DND-41 (cell line): Measurements from ENCODE around the gene ALDH1L2.

Source experiments
- ATAC-seq: fragments of 200-7000 bp; cut with Tn5 transposase; 3 replicates; pipeline ENCODE4 v1.9.1; 2021; ENCODE audit warnings: low read depth; ENCODE audit not compliant: insufficient read depth
- DNase-seq: peaks from one replicate; pipeline ENCODE4 v3.0.0-alpha.2; 2020
- H2AFZ ChIP-seq: 2 replicates; pipeline ENCODE4 v1.6.0; 2012; ENCODE audit warnings: low read depth, low read length
- H3K27ac ChIP-seq: 2 replicates; pipeline ENCODE4 v1.5.1; 2012; ENCODE audit warnings: low read length, inconsistent platforms
- H3K27me3 ChIP-seq: fragments of 200-600 bp; sonication (generic); 2 replicates; pipeline ENCODE4 v1.6.0; 2012; ENCODE audit warnings: low read length, mild to moderate bottlenecking, inconsistent platforms; ENCODE audit not compliant: insufficient read depth, poor library complexity
- H3K36me3 ChIP-seq: 2 replicates; pipeline ENCODE4 v1.5.1; 2012; ENCODE audit warnings: low read length, inconsistent platforms; ENCODE audit not compliant: insufficient read depth
- H3K4me1 ChIP-seq: 2 replicates; pipeline ENCODE4 v1.5.1; 2012; ENCODE audit warnings: mild to moderate bottlenecking, low read length; ENCODE audit not compliant: insufficient read depth
- H3K4me2 ChIP-seq: 2 replicates; pipeline ENCODE4 v1.6.0; 2012; ENCODE audit warnings: mild to moderate bottlenecking, moderate library complexity, low read length, inconsistent platforms; ENCODE audit not compliant: insufficient read depth
- H3K4me3 ChIP-seq, 2 experiments: fragments of 200-600 bp in 1 of 2; shearing (Covaris generic) in 1 of 2; 2 replicates each; pipeline ENCODE4 v1.5.1; 2012 to 2016; ENCODE audit warnings: inconsistent platforms in 2 of 2, low read length in 2 of 2, mild to moderate bottlenecking in 2 of 2, low read depth in 1 of 2, moderate library complexity in 1 of 2
- H3K79me2 ChIP-seq: 2 replicates; pipeline ENCODE4 v1.6.0; 2012; ENCODE audit warnings: low read length, inconsistent platforms; ENCODE audit not compliant: insufficient read depth
- H3K9ac ChIP-seq: 2 replicates; pipeline ENCODE4 v1.6.0; 2012; ENCODE audit warnings: low read depth, mild to moderate bottlenecking, inconsistent platforms, low read length, moderate library complexity
- H3K9me3 ChIP-seq: 2 replicates; pipeline ENCODE4 v1.5.1; 2012; ENCODE audit warnings: low read length, moderate library complexity, mild to moderate bottlenecking, inconsistent platforms; ENCODE audit not compliant: insufficient read depth, severe bottlenecking
- H4K20me1 ChIP-seq: 2 replicates; pipeline ENCODE4 v1.6.0; 2012; ENCODE audit warnings: low read length; ENCODE audit not compliant: insufficient read depth
- CTCF ChIP-seq: IDR thresholded peaks from 2 replicates; pipeline ENCODE4 v1.5.1; 2012; ENCODE audit warnings: borderline replicate concordance, low read length, moderate library complexity, mild to moderate bottlenecking; ENCODE audit not compliant: poor library complexity, severe bottlenecking; ENCODE audit errors: extremely low read depth
- EZH2 ChIP-seq: IDR thresholded peaks from 3 replicates; pipeline ENCODE4 v1.6.1; 2012; ENCODE audit warnings: borderline replicate concordance, low read depth, mild to moderate bottlenecking, moderate library complexity, low read length, inconsistent platforms; ENCODE audit not compliant: severe bottlenecking

Gene ALDH1L2

GRCh38 chr12:105018012-105018411, 66.2 kb downstream of the ALDH1L2 start:
- no peak overlapping the region for H3K4me2 ChIP-seq
- no peak overlapping the region for H3K9ac ChIP-seq
- no peaks in the 10 kb centered on the region for H3K4me1 ChIP-seq
- peaks cover 16% of the 10 kb centered on the region; the same call in 1 of the 2 replicates for H3K36me3 ChIP-seq
- no peaks in the 10 kb centered on the region for H3K79me2 ChIP-seq
- H3K4me3 ChIP-seq: no peak overlapping the region
- no peaks in the 10 kb centered on the region for H3K9me3 ChIP-seq
- no peaks in the 10 kb centered on the region for H3K27me3 ChIP-seq
- H3K27ac ChIP-seq: no peak overlapping the region
- H2AFZ ChIP-seq: no peak overlapping the region
- no peak for DNase-seq
- H4K20me1 ChIP-seq: no peaks in the 10 kb centered on the region
- no peak for ATAC-seq
- TF ChIP-seq CTCF: no peak
- TF ChIP-seq EZH2: no peak

DNA sequence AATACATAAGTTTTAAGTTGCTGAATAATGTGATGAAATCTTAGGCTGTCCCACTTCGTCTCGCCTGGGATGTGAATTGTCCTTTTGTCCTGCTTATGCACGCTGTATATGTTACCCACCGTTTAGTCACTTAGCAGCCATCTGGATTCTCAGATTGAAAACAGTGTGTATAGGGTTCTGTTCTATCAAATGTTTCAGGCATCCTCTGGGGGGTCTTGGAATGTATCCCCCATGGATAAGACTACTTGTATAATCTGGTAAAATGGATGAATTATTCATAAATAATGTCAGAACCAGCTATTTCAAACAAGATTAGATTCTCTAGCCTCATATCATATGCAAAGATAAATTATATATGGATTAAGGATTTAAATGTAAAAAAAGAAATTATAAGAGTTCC, 68.7 kb downstream of the ALDH1L2 start:
- no peak overlapping the region for H3K4me2 ChIP-seq
- H4K20me1 ChIP-seq: no peaks in the 10 kb centered on the region
- TF ChIP-seq EZH2 (no peak), CTCF (no peak)
- no peaks in the 10 kb centered on the region for H3K79me2 ChIP-seq
- H3K4me1 ChIP-seq: no peaks in the 10 kb centered on the region
- no peak overlapping the region for H2AFZ ChIP-seq
- H3K4me3 ChIP-seq: no peak overlapping the region
- H3K27ac ChIP-seq: no peak overlapping the region
- no peak for ATAC-seq
- no peaks in the 10 kb centered on the region for H3K27me3 ChIP-seq
- H3K36me3 ChIP-seq: peaks cover 29% of the 10 kb centered on the region; the same call in 1 of the 2 replicates
- no peaks in the 10 kb centered on the region for H3K9me3 ChIP-seq
- no peak for DNase-seq
- H3K9ac ChIP-seq: no peak overlapping the region

DNA sequence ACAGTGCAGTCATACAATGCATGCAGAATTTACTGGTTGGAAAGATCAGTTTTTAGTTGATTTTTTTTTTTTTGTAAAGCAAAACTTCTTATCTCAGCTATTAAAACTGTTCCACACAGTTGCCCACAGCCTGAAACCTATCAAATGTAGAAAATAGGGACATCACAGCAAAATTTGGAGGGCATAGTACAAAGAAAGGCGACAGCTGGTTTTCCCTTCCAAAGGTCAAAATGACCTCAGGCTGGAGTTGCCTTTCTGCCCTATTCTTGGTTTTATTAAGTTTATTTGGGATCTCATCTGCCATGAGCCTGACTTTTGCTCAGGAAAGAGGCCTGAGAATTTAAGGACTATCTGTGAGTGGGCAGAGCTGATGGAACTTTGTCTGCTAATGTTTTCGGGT, 69.7 kb downstream of the ALDH1L2 start:
- Histone ChIP-seq H3K27ac (no peak overlapping the region), H3K4me3 (no peak overlapping the region), H3K27me3 (no peaks in the 10 kb centered on the region), H3K36me3 (peaks cover 29% of the 10 kb centered on the region; the same call in 1 of the 2 replicates), H3K9ac (no peak overlapping the region), H3K4me1 (no peaks in the 10 kb centered on the region), H3K9me3 (no peaks in the 10 kb centered on the region), H2AFZ (no peak overlapping the region), H4K20me1 (no peaks in the 10 kb centered on the region), H3K79me2 (no peaks in the 10 kb centered on the region), H3K4me2 (no peak overlapping the region)
- ATAC-seq (no peak), DNase-seq (no peak)
- TF ChIP-seq CTCF: no peak
- no peak for TF ChIP-seq EZH2

DNA sequence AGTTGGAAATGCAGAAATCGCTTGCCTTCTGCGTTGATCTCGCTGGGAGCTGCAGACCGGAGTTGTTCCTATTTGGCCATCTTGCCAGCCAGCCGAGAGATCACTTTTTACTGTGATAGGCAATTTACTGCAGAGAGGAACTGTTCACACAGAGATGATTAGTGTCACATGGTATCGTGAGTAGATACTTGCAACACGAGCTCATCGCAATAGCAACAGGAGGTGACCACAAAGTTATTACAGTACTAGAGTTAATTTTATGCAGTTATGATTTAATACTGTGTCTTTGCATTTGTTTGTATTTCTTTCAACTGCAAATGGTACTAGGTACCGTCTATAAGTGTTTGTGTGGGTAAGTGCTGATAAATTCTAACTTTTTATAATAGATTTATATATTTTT, 70.4 kb downstream of the ALDH1L2 start:
- no peak overlapping the region for H2AFZ ChIP-seq
- no peak overlapping the region for H3K4me2 ChIP-seq
- DNase-seq (no peak), ATAC-seq (no peak)
- no peak overlapping the region for H3K27ac ChIP-seq
- no peaks in the 10 kb centered on the region for H3K79me2 ChIP-seq
- H3K27me3 ChIP-seq: no peaks in the 10 kb centered on the region
- peaks cover 29% of the 10 kb centered on the region; the same call in 1 of the 2 replicates for H3K36me3 ChIP-seq
- H3K9ac ChIP-seq: no peak overlapping the region
- TF ChIP-seq CTCF (no peak), EZH2 (no peak)
- no peak overlapping the region for H3K4me3 ChIP-seq
- H4K20me1 ChIP-seq: no peaks in the 10 kb centered on the region
- H3K4me1 ChIP-seq: no peaks in the 10 kb centered on the region
- no peaks in the 10 kb centered on the region for H3K9me3 ChIP-seq
